ENCODE results near the gene OR10G3. TPM values are rescaled to one million over a fixed set of nuclear protein-coding genes. Genes with fewer than 3 reads are reported as not detected.
A peak's percentile ranks its signal among the peaks of the same experiment; 100 is the strongest.

OR10G3 gene
- total RNA-seq, 1 donor: not detected

DNA sequence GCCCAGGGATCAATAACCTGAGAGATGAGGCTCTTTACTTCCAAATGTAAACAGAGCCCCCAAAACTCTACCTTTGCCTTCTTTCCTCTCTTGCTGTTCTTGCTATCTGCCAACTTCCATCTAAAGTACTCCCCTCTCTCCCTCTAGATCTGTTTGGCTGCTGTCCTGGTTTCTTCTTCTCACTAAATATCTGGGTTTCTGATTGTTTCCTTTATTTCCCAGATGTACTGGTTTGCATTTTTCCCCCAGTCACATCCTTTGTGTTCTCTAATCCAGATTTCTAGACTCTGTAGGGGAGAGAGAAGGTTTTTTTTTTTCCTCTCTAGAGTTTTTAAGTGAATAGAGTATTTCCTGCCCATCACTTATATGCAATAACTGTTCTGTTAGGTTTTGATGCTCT, 46.6 kb downstream of the OR10G3 start:
- H3K27me3 ChIP-seq (ENCODE audit: insufficient read depth, low read length): peaks cover 58% of the 10 kb centered on the region
- DNase-seq (ENCODE audit: insufficient read length, low spot score, missing footprints): no peak

DNA sequence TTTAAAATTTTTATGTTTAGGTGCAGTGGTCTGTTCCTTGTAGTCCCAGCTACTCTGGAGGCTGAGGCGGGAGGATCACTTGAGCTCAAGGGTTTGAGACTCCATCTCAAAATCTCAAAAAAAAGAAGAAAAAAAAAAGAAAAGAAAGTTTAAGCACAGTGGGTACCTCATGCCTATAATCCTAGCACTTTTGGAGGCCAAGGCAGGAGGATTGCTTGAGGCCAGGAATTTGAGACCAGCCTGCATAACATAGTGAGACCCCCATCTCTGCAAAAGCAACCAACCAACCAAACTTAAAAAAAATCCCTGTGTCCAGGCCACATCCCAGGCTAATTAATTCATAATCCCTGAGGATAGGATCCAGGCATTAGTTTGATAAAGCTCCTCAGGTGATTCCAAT, 50.4 kb downstream of the OR10G3 start:
- no peak overlapping the region for H3K4me2 ChIP-seq (ENCODE audit: insufficient read depth, low read length)
- no peak overlapping the region for H3K27ac ChIP-seq (ENCODE audit: low read depth, low read length)

More for the DNA sequence above, 46.6 kb downstream of the OR10G3 start:
- Histone ChIP-seq H2AFZ (ENCODE audit: low read length) (no peak overlapping the region), H3K79me2 (ENCODE audit: insufficient read depth, low read length) (no peaks in the 10 kb centered on the region), H3K4me1 (ENCODE audit: insufficient read depth, low read length) (no peaks in the 10 kb centered on the region), H3K36me3 (ENCODE audit: insufficient read depth, low read length) (no peaks in the 10 kb centered on the region), H3K27ac (ENCODE audit: low read depth, low read length) (no peak overlapping the region), H3K9me3 (ENCODE audit: low read depth, low read length) (no peaks in the 10 kb centered on the region), H4K20me1 (ENCODE audit: insufficient read depth, low read length) (no peaks in the 10 kb centered on the region), H3K4me2 (ENCODE audit: insufficient read depth, low read length) (no peak overlapping the region), H3K4me3 (ENCODE audit: insufficient read depth, low read length) (no peak overlapping the region)
- no peak for TF ChIP-seq CTCF (IDR thresholded peaks at IDR 0.05; ENCODE audit: extremely low read depth, low read depth, low read length)

GRCh38 chr14:21528381-21529348, 51.2 kb downstream of the OR10G3 start:
- Histone ChIP-seq H2AFZ (ENCODE audit: low read length) (no peak overlapping the region), H4K20me1 (ENCODE audit: insufficient read depth, low read length) (no peaks in the 10 kb centered on the region), H3K79me2 (ENCODE audit: insufficient read depth, low read length) (no peaks in the 10 kb centered on the region), H3K4me3 (ENCODE audit: insufficient read depth, low read length) (no peak overlapping the region), H3K36me3 (ENCODE audit: insufficient read depth, low read length) (no peaks in the 10 kb centered on the region), H3K4me1 (ENCODE audit: insufficient read depth, low read length) (peaks cover 4% of the 10 kb centered on the region), H3K27ac (ENCODE audit: low read depth, low read length) (no peak overlapping the region), H3K4me2 (ENCODE audit: insufficient read depth, low read length) (no peak overlapping the region), H3K27me3 (ENCODE audit: insufficient read depth, low read length) (peaks cover 21% of the 10 kb centered on the region), H3K9me3 (ENCODE audit: low read depth, low read length) (no peaks in the 10 kb centered on the region)
- peak; percentile 25 for DNase-seq (ENCODE audit: insufficient read length, low spot score, missing footprints)
- TF ChIP-seq CTCF (IDR thresholded peaks at IDR 0.05; ENCODE audit: extremely low read depth, low read depth, low read length): no peak

More for the DNA sequence above, 50.4 kb downstream of the OR10G3 start:
- no peak for DNase-seq (ENCODE audit: insufficient read length, low spot score, missing footprints)
- Histone ChIP-seq H2AFZ (ENCODE audit: low read length) (no peak overlapping the region), H3K36me3 (ENCODE audit: insufficient read depth, low read length) (no peaks in the 10 kb centered on the region), H4K20me1 (ENCODE audit: insufficient read depth, low read length) (no peaks in the 10 kb centered on the region), H3K79me2 (ENCODE audit: insufficient read depth, low read length) (no peaks in the 10 kb centered on the region), H3K27me3 (ENCODE audit: insufficient read depth, low read length) (peaks cover 29% of the 10 kb centered on the region), H3K4me1 (ENCODE audit: insufficient read depth, low read length) (peaks cover 4% of the 10 kb centered on the region), H3K4me3 (ENCODE audit: insufficient read depth, low read length) (no peak overlapping the region), H3K9me3 (ENCODE audit: low read depth, low read length) (no peaks in the 10 kb centered on the region)
- TF ChIP-seq CTCF (IDR thresholded peaks at IDR 0.05; ENCODE audit: extremely low read depth, low read depth, low read length): no peak

- Histone ChIP-seq H3K9me3 (ENCODE audit: low read depth, low read length) (no peaks in the 10 kb centered on the region), H3K4me1 (ENCODE audit: insufficient read depth, low read length) (peaks cover 4% of the 10 kb centered on the region), H3K27ac (ENCODE audit: low read depth, low read length) (no peak overlapping the region), H3K79me2 (ENCODE audit: insufficient read depth, low read length) (no peaks in the 10 kb centered on the region), H3K4me3 (ENCODE audit: insufficient read depth, low read length) (no peak overlapping the region), H4K20me1 (ENCODE audit: insufficient read depth, low read length) (no peaks in the 10 kb centered on the region), H3K36me3 (ENCODE audit: insufficient read depth, low read length) (no peaks in the 10 kb centered on the region), H2AFZ (ENCODE audit: low read length) (no peak overlapping the region), H3K27me3 (ENCODE audit: insufficient read depth, low read length) (peaks cover 15% of the 10 kb centered on the region), H3K4me2 (ENCODE audit: insufficient read depth, low read length) (no peak overlapping the region)
- TF ChIP-seq CTCF (IDR thresholded peaks at IDR 0.05; ENCODE audit: extremely low read depth, low read depth, low read length): no peak
- DNase-seq (ENCODE audit: insufficient read length, low spot score, missing footprints): no peak
Observed at GRCh38 chr14:21527318-21527679, 52.6 kb downstream of the OR10G3 start.
